HG02973 (cell line): Measurements from ENCODE around the gene PLEK2.
"Not testable (repeated sequence)": the region's sequence is repeated elsewhere in the genome, so short reads cannot be mapped to it uniquely, and the experiment has no call there.

ENCODE experiments used
- ATAC-seq: cut with Tn5 transposase; IDR thresholded peaks from one replicate; pipeline ENCODE4 v1.9.1; 2021; ENCODE audit warnings: moderate library complexity; ENCODE audit not compliant: unreplicated experiment

PLEK2 gene

DNA sequence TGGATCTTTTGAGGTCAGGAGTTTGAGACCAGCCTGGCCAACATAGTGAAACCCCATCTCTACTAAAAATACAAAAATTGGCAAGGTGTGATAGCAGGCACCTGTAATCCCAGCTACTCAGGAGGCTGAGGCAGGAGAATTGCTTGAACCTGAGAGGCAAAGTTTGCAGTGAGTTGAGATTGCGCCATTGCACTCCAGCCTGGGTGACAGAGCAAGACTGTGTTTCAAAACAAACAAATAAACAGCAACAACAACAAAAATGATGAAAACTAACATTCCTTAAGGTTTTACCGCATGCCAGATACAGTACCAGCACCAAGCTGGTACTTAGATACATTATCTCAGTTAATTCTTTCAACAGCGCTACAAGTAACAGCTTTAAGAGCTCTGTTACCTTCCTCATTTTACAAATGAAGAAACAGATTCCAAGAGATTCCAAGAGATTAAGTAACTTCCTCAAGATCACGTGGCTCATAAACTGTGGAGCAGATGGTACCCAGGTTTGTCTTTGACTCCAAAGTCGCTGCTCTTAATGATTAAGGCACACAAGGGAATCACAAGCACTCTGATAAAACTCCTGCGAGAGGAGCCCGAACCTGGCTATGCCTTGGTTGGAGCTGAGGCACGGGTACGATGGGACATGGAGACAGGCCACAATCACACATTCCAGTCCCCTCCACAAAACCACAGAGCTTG lies 17.7 kb upstream of the PLEK2 start:
- ATAC-seq, result no peak

DNA sequence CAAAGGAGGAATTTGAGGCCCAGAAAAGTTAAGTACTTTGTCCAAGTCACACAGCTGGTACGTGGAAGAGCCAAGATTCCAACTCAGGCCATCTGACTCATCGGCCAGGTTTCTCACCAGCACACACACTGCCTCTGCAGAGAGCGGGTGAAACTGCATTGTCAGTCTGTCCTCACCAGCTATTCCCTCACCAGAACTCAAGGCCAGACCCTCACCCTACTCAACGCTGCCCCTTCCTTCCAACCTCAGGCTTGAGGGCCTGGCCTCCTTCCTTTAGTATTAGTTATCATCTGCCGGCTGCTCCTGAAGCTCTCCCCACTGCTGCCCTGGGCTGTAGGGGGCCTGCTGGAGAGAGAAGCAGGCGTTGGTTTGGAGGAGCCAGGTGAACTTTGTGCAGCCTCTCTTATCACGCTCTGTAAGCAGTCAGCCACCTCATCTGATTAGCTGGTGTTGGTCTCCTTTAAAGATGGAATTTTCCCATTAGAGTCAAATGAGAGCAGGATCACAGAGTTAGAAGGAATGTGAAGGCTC lies 16.6 kb upstream of the PLEK2 start:
- ATAC-seq, result no peak

DNA sequence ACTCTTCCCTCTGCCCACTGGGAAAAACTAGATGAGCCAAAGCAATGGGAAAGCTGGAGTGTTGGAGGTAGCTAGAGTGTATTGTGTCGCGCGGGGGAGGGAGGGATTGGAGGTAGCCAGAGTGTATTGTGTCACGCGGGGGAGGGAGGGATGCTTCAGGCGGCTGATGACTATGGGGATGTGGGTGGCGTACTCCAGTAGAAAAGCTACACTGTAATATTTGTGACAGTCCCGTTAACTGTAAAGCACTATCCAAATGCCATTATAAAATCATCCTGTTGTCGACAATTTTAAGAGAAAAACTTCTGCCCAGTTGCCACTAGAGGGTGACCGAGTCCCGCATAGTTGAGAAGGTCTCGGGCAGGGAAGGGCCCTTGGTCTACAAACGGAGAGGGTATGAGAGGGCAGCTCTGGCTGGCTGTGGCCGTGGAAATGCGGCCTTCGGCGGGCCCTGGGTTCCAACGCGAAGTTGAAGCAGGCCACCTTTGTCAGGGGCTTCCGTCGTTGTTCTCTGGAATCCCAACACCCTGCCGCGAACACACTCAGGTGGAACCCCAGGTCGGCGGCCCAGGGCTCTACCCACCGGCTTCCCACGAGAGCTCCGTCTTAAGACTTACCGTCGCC lies 15.1 kb upstream of the PLEK2 start:
- no peak for ATAC-seq

DNA sequence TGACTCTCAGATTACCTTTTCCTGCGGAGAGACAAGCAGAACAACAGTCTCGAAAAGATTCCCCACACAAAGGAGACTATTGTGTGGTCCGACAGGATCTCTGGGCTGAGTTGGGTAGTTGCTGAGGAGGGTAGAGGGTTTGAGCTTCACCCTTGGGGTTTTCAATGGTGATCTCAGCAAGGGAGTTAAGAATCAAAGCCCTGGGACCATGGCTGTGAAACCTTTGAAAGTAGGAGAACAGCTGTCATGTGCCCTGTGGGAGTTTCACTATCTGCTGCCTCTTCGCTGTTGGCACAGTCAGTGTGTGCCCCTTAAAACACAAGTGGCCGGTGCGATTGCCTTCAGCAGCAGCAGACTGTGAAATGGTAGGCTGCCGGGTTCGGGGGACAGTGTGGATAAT lies 14.2 kb upstream of the PLEK2 start:
- ATAC-seq, result no peak

DNA sequence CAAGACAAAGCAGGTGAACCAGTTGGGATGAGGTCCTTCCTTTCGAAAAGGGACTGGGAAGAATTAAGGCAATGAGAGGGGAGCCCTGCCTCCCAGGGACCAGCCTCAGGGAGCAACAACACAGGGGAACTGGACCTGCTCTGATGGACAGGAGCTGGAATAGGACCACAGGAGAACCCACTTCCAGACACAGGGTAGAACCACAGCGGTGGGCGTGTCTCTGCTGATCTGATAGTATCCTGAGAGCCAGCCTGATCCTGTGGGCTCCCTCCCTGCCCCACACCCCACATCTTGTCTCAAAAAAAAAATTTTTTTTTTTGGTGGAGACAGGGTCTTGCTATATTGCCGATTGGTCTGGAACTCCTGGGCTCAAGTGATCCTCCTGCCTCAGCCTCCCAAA lies 13.6 kb upstream of the PLEK2 start:
- no peak for ATAC-seq

DNA sequence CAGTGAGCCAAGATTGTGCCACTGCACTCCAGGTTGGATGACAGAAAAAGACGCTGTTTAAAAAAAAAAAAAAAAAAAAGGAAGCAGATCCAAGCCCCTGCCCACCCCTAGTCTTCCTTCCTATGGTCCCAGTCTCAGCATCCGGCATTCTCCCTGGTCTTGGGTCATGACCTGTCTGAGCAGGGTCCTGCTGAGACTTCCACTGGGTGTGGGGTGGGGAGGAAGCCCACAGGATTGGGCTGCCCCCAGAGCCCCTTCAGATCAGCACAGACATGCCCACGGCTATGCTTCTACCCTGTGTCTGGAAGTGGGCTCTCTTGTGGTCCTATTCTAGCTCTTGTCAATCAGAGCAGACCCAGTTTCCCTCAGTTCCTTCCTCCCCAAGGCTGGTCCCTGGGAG lies 12.6 kb upstream of the PLEK2 start:
- ATAC-seq, result no peak

DNA sequence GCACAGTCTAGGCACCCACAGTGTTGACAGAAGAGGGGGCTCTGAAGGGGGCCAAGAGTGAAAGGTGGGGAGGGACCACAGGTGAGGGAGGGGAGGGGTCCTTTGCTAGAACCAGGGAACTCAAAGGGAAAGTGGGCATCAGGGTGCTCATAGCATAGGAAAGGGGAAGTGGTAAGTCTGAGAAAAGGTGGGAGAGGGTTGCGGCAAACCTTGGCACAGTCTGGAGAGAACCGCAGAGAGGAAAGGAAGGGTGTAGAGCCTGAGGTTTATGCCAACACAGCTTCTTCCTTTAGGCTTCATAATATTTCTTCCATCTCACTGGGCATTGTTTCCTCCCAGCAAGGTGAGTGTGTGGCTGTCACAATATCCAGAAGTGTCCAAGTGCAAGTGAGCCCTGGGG lies 11.5 kb upstream of the PLEK2 start:
- no peak for ATAC-seq

DNA sequence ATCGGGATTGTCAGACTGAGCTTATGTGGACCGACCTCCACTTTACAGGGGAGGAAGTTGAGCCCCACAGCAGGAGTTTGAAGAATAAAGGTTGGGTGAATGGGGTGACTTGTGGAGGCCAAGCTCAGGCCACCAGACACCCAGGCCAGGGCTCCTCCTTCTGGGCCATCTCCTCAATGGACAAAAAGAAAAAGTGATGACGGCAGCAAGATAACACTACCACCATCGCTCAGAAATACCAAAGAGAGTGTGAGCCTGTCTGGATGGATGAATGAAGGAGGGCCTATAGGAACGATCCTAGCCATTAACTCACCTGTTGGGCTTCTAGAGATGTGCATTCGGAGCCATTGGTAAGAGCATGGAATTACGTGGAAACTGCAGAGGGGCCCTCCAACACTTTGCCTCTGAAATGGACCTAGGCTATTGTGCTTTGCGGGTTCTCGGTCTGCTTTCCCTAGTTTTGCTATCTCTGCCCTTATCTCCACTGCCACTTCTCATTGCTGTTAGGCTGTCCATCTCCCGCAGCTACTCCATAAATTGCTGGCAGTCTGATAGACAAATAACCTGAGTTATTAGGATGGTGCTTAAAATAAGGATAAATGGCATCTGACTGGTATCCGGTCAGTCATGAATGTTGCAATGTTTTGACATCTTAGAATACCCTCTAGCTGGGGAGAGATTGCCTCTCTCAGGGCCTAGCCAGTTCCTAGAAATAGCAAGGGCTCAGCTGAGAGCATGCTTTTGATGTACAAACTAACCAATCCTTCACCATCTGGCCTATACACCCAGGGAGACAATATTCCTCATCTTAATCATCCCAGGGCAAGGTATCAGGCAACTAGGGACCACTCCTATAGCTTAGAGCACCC lies 9.6 kb upstream of the PLEK2 start:
- ATAC-seq, result no peak

DNA sequence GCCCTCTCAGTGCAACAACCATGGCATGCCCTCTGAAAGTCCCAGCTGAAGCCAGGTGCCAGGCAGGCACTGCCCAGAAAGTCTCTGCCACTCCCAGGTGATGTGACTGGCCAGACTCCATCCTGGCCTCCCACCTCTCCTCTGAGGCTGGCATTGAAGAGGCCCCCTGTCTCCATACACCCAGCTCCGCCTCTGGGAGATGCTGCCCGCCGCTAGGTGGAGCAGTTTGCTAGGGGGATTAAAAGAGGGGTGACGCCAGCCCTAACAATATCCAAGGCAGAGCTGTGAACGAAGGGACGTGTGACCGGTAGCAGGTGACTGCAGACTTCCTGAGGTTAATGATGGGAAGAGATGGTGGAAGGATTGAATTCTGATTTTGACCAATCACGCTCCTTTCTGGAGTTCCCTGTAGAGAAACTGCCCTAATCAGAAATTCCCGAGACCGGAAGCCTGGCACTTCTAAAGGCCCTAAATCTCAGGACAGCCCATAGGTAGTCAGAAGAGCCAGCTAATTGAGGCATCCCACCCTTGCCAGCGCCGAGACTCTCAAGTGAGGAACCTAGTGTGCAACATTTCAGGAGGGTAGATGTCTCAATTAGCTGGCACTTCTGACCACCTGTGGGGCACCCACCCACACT lies 8.3 kb upstream of the PLEK2 start:
- no peak for ATAC-seq

DNA sequence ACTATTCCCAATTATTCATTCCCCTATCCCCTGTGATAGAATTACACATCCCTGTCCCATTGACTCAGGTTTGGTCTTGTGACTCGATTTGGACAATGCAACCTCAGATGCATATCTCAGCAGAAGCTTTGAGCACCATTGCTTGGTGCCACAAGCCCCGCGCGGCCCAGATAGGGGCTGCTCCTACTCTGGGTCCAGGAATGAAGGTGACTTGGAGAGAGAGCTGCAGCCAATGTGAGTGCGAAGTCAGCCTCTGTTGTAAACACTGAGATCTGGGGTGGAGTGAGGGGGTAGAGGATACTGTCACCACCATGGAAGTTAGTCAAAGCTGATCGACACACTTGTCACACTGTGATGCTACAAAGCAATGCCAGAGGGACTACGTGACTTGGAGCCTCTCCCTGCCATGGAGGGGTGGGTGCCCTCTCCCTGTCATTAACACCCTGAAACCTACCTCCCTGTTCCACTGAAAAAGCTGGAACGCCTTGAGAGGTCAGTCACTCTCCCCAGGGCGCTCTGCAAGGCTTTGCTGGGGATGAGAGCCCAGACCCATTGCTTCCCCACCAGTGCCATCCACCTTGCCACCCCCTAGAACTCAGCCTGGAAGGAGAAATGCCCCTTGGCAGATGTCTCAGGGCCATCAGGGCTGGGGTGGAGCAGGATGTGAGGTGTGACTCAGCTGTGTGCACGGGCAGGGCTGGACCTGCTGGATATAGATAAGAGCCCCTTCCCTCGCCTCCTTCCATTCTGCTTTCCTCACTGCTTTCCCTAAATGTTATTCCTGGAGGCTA lies 6.6 kb upstream of the PLEK2 start:
- ATAC-seq, result no peak

DNA sequence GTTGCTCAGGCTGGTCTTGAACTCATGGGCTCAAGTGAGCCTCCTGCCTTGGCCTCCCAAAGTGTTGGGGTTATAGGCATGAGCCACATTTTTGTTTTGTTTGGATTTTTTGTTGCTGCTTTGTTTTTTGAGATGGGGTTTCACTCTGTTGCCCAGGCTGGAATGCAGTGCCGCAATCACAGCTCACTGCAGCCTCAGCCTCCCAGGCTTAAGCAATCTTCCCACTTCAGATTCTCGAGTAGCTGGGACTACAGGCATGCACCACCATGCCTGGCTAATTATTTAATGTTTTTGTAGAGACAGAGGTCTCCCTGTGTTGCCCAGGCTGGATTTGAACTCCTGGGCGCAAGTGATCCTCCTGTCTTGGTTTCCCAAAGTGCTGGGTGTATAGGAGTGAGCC lies 5.7 kb upstream of the PLEK2 start:
- ATAC-seq, result no peak

DNA sequence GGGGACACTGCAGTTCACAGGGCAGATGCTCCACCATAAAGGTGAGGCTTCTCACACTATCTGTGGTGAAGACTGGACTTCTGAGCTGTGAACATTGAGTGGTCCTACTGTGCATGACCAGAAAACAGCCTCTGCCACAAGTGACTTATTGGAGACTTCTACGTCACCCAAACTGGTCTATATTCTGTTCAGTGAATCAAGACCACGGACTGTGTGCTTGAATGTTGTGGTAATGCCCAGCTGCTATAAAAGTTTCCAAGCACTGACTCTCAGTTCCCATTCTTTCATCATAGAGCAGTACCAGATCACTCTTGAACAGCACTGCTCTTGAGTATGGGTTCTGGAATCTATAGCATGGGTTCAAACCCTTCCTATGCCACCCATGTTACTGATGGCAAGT lies 4.8 kb upstream of the PLEK2 start:
- ATAC-seq, result no peak

DNA sequence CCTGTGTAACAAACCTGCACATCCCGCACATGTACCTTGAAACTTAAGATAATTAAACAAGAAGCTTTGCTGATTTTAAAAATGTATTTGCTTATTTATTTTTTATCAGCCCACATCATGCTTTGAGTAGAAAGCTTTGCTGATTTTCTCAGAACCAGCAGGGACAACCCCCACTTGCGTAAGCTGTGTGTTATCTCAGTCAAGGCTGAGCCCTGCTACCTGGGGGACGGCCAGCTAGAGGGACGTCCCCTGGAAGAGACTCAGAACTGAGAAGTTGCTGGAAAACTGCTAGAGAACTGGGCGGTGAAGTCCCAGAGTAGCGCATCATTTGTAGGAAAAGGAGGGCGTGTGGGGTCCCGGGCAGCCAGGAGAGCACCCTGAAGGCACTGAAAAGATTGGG lies 4.1 kb upstream of the PLEK2 start:
- no peak for ATAC-seq

DNA sequence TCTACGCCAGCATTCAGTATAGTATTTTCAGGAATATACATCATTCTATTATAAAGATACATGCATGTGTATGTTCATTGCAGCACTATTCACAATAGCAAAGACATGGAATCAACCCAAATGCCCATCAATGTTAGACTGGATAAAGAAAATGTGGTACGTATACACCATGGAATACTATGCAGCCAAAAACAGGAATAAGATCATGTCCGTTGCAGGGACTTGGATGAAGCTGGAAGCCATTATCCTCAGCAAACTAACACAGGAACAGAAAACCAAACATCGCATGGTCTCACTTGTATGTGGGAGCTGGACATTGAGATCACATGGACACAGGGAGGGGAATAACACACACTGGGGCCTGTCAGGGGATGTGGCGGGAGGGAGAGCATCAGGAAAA lies 3.6 kb upstream of the PLEK2 start:
- not testable (repeated sequence) for ATAC-seq

DNA sequence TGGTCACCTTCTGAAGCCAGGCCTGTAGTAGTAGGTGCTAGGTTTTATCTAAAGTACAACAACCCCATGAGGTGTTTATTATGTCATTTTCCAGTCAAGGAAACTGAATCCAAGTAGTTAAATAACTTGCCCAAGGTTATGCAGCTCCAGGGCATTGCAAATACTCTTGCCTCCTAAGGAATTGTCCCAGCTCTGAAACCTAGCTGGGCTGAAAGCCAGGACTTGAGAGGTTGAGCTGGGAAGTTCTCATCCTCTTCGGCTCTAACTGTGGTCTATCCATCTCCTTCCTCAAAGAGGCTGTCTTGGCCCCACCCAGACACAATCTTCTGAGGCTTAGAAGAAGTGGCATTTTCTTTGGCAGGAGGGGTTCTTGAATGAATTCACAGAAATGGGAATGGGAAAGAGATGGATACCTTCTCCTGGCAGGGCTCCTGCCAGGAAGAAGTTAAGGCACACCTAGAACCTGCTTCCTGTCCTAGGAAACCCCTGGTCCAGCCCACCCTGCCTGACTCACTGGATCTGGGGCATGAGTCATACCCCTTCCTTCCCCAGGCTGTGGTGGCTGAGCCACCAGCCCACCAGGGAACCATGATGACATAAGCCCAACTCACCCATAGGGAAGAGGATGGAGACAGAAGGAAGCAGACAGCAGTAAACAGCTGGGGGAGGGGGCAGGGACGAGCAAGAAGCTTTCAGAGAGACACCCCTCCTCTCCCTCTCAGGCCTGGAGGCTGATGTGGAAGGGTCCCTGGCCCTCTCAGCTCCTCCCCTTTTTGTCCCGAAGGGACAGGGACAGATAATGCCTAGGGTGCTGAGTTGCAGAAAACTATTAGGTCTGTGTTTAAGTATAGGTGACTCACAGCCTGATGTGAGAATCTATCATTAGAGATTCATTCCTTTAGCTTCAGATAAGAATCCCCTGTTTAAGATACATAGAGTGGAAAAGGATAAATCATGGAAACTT lies 2.1 kb upstream of the PLEK2 start:
- no peak for ATAC-seq

DNA sequence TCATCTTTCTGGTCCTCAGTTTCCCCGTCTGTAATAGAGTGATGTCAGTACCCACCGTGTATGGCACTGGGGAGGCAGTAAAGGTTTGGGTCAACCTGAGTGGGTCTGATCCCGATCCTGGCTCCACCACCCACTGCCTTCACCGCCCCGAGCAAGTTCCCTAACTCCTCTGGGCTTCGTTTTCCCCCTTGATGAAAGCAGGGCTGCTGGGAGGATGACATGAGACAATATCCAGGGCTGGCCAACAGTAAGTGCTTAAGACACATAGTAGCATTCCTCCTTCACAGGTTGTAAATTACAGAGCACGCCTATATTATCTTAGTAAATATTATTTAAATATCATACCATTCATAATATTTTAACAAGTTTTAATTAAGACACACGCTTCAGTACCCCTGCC lies 595 bp downstream of the PLEK2 start:
- no peak for ATAC-seq

DNA sequence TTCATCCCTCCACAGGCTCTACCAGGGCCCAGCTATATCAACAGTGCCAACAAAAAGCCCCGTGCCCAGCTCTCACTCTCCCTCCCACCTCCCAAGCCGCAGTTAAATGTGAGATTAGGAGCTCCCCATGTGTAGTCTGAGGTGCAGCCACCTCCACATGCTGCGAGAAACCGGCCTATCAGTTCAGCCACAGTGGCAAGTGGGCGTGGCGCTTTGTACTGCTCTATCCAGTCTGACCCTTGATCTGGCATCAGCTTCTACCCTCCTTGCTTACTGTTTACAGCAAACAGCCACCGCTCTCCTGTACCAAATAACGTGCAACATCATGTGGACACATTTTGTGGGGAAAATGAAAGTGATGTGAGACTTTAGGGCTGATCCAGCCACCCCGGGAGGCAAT lies 1.7 kb downstream of the PLEK2 start:
- no peak for ATAC-seq

DNA sequence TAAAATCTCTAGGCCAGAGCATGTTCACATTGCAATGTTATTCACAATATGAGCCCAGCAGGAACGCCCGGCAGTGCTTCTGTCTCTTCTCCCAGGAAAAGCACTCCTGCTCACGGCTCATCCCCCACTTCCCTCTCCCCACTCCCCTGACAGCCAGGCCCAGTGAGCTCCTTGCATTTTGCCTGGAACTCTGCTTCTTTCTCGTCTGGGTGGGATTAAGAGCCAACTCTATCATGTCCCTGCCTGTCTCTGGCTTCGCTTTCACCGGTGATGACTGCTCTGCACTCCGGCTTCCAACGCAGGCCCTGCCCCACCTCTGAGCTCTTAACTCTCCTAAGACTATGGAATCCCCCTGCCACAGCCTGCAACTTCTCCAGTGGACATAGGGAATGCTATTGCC lies 2.5 kb downstream of the PLEK2 start:
- ATAC-seq, result no peak

DNA sequence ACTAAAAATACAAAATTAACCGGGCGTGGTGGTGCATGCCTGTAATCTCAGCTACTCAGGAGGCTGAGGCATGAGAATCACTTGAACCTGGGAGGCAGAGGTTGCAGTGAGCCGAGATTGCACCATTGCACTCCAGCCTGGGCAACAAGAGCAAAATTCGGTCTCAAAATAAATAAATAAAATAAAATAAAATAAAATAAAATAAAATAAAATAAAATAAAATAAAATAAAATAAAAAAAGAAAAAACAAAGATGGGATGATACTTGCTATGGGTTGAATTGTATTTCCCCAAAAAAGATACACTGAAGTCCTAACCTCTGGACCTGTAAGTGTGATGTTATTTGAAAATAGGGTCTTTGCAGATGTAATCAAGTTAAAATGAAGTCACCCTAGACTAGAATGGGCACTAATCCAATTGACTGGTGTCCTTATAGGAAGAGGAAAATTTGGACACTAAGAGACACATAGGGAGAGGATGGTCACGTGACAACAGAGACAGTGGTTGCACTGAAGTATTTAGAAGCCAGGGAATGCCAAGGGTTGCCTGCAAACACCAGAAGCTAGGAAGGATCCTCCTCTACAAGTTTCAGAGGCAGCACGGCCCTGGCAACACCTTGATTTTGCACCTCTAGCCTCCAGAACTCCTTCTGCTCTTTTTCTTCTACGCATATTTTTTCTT lies 3.7 kb downstream of the PLEK2 start:
- not testable (repeated sequence) for ATAC-seq
